Kasumi-1 (cell line): ENCODE results near the gene CCDC116.
A peak's percentile ranks its signal among the peaks of the same experiment; 100 is the strongest.
"Not testable (repeated sequence)": the region's sequence is repeated elsewhere in the genome, so short reads cannot be mapped to it uniquely, and the experiment has no call there.

Experiments used
- DNase-seq, 2 experiments: peaks; one replicate each; lab custom pipeline; 2025; lab: John Stamatoyannopoulos, UW

The CCDC116 gene

DNA sequence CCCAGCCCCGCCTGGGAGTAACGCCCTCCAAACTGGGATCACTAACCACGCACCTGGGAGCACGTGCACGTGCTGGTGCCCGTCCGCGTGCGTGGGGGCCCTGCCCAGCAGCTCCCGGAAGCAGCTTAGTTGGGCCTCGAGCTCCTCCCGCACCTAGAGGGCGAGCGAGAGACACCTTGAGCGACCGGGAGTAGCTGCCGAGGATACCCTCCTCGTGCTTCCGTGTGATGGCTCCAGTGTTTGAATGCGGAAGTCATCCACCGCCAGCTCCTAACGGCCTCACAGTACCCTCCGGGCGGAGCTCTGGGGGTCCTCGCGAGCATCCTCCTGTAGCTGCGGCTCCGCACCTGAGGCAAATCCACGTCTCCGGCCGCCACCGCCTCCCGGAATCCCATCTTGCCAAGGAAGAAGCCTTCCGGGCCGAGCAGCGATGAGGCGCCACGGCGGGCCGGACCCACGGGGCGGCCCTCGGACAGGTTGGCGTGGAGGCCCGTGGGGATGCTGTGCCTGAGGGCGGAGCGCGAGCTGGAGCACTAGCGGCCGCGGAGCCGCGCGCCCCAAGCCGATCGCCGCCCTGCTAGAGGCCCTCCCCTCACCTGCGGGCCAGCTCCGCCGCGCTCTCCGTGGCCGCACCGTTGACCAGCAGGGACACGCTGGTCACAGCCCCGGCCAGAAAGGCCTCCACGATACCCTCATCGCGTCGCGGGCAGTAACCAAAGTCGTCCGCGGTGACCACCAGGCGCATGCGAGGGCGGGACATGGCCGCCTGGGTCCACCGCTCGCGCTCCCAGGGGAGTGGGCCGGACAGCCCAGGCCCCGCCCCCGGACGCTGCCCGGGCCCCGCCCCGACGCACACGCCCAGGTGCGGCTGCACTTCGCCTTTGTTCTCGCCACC is 3.1 kb upstream of the CCDC116 start, which contains the start of gene YDJC:
TSS of gene YDJC (minus strand) at position 768 of the 895 bp plus-strand sequence. CDS start at position 760, 8 bp downstream.
- DNase-seq, result peak; percentile 77 to 84

DNA sequence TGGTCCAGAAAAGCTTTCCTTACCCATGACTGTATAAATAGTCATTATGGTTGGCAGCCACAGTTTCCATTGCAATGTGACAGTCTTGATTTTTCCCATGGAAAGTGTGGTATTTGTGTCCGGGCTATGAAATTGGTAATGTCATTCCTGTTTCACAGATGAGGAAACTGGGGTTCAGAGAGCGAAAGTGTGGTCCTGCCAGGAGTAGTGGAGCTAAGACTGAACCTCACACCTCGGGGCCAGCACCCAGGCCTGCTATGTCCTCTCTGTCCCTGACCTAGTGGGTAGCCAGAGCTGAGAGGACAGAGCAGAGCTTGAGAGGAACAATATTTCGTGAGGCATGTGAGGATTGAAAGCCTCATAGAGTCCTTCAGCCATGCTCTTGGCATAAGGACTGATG is 1.5 kb upstream of the CCDC116 start:
- DNase-seq, result no peak

DNA sequence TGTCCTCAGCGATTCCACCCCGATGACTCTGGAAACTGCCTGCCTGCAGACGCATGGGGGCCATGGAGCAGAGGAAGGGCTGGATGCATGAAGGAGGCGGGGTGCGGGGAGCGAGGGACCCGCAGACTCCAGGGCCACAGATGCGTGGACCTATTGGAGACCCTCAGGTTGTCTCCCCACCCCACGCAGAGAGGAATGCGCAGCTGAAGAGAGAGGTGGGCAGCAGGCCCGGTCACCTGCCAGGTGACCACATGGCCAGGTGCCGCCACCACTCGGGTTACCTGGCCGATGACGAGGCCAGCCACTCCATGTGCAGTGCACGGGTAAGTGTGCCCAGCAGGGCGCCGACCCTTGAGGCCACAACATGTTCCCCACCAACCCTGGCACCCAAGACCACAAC is 371 bp downstream of the CCDC116 start:
- no peak for DNase-seq

DNA sequence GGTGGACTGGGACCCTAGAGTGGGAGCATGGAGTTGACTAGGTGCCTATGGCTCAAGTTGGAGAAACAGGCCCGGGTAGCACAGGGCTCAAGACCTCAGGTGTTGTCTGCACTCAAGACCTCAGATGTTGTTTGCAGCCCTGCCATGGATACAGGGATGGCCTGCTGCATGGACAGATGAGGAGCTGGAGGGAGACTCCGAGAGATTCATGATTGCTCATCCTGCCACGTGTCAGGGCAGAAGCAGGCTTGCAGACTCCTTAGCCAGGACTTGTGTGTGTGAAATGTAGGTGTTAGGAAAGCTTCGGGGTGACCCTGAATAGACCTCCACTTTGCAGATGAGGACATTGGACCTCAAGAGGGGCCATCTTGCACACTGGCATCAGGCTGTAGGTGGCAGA is 921 bp downstream of the CCDC116 start:
- no peak for DNase-seq

DNA sequence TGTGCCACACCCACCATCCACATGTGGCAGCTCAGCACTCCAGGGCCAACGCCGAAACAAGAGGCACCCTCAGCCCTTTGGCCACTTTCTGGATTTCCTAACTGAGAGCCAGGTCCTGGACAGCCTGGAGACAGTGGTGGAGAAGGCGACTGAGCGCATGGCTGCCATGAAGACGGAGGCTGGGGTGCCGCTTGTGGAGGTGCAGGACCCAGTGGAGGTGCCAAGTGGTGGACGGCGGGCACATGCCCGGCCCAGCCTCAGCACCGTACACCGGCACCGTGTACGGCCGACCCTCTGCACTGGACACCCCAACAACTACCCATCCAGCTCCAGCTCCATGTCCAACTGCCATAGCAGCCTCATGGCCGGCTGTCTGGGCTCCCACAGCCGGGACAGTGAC is 1.5 kb downstream of the CCDC116 start:
- DNase-seq, result no peak

DNA sequence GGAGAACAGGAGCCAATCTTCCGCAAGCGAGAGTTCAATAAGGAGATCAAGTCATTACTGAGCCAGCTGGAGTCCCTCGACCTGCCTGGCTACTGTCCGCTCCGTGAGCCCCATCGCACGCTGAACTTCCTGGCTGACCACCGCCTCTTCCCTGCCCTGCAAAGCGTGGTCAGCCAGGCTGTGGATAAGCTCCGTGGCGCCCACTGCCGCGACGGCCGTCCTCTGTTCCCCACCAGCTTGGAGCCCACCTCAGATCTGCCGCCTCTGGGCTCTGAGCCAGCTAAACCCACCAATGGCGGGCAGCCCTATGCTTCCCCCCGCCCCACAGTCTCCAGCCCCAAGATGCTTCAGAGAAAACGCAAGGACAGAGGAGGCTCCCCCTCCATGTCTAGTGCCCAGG is 2.3 kb downstream of the CCDC116 start:
- DNase-seq, result no peak

DNA sequence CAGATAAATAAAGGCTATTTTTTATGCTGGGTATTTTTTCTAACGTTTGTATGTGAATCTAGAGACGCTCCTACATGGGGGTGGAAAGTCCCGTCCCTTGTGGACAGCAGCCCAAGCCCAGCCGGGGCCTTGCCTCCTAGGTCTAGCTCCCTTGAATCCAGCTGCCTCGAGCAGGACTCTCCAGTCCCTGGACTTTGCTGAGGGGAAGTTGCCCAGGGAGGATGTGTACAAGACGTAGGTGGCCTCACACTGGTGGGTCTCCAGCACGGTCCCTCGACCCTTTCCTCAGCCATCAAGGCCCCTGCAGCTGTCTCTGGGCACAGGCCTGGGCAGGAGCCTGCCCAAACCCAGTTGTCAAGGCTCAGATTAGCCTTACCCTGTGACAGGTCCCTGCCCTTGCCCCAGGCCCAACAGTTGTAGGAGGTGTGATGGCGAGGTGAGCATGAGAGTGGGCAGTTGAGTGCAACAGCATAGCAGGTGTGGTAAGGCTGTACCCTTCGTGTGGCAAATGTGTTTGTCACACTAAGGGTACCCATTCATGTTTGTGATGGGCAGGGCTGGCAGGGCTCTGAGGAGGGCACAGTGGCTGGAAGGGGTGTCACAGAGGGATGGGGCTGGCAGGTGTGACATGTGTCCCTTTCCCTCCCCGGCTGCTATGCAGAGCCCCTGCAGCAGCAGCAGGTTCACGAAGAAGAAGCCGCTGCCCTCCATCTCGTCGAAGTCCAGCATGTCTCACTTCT is 3.4 kb downstream of the CCDC116 start:
- no peak for DNase-seq

DNA sequence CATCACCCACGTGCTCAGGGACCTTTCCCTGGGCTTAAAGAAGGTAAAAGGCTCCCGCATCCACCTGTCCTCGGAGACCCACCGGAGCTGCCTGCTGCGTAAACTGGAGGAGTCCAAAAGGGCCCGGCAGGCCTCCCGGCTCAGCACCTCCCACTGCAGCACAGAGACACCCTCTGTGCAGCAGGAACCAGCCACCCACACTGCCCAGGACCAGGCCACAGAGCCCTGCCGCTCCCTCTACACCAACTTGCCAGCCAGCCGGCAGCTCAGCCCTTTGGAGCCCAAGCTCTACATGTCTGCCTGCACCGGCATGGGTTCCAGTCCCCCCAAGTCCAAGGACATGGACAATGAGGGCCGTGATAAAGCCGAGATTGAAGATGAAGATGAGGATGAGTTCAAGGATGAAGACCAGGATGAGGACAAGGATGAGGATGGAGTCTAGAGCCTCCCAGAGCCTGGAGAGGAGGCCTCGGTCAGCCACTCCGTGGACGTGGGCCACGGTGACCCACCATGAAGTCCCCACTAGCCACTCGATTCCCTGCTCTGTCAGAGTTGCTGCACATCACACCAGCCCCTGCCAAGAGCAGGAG is 4.2 kb downstream of the CCDC116 start:
- DNase-seq, result no peak

DNA sequence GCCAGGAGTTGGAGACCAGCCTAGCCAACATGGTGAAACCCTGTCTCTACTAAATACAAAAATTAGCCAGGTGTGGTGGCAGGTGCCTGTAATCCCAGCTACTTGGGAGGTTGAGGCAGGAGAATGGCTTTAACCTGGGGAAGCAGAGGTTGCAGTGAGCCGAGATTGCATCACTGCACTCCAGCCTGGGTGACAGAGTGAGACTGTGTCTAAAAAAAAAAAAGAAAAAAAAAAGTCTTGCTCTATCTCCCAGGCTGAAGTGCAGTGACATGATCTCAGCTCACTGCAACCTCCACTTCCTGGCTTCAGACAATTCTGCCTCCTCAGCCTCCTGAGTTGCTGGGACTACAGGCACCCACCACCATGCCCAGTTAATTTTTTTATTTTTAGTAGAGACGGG is 4.9 kb downstream of the CCDC116 start:
- DNase-seq, result not testable (repeated sequence)

DNA sequence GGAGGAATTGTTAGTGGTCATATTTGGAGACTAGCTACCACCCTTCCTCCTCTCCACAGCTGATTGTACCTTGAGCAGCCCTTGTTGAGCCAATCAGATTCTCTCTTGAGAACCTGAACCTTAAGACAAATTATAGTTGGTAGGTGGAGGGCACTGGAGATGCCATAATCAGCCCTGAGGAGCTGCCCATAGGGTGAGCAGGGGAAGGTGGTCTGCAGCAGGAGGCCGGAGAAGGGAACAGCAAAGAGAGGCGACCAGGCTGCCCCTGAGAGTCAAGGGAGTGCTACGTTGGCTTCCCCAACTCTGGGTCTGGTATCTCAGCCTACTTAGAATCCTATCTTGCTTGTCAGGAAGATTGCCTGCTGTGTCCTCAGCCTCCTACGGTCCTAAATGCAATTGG is 6.8 kb downstream of the CCDC116 start:
- no peak for DNase-seq

DNA sequence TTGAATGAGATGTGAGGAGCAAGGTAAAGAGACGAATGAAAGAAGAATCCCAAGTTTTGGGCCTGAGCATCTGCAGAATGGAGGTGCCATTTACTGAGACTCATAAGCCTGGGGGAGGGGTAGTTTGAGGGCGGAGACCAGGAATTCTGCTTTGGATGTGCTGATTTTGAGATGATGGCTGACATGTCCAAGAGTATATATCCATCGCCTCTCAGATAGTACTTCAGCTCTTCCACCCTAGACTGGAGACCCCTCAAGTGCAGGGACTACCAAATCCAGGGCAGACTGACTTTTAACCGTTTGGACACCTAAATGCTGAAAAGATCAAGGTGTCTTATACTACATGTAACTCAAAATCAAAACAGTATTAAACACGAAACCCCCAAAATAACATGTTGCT is 8.2 kb downstream of the CCDC116 start:
- DNase-seq, result no peak

DNA sequence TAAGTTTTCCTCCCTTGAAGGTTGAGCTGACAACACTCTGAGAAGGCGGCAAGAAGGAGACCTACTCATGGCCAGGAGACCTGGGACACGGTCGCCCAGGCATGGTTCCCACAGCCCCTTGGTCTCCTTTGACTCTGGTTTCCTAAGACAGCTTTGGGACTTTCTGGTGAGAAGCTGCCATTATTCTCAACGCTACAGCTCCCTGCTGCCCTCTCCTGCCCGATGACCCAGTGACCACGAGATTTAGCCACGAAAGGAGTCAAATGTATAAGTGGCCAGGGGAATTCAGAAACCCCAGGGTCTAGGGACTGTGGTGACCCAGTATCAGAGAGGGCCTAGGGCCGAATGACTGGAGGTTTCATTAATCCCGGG is 8.8 kb downstream of the CCDC116 start:
- DNase-seq, result no peak

DNA sequence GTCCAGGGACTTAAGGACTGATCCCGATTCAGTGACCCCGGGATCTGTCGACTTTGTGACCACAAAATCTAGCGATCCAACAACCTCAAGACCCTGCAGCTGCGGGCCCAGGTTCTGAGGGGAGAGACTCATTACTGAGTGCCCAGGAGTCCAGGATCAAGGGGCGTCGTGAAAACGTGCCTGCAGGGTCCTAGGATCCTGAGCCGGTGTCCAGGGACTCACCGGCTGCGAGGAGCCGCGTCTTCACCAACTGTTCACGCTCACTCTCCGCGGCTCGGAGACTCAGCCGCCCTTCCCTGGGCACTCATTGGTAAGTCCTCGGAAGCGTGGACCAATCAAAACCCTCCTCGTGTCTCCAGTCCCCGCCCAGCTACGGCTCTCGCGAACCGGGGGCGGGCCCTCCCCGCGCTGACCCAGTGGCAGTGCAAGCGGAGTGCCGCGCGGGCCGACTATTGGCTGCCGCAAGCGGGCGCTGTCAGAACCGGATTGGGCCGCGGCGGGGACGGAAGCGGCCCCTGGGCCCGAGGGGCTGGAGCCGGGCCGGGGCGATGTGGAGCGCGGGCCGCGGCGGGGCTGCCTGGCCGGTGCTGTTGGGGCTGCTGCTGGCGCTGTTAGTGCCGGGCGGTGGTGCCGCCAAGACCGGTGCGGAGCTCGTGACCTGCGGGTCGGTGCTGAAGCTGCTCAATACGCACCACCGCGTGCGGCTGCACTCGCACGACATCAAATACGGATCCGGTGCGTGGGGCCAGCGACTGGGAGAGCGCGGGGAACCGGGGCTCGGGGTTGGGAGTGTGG is 9.4 kb downstream of the CCDC116 start, which contains the start of gene SDF2L1:
TSS of gene SDF2L1 (plus strand) at position 514 of the 795 bp plus-strand sequence. CDS start at position 549, 35 bp downstream.
- peak; percentile 97 to 98 for DNase-seq

DNA sequence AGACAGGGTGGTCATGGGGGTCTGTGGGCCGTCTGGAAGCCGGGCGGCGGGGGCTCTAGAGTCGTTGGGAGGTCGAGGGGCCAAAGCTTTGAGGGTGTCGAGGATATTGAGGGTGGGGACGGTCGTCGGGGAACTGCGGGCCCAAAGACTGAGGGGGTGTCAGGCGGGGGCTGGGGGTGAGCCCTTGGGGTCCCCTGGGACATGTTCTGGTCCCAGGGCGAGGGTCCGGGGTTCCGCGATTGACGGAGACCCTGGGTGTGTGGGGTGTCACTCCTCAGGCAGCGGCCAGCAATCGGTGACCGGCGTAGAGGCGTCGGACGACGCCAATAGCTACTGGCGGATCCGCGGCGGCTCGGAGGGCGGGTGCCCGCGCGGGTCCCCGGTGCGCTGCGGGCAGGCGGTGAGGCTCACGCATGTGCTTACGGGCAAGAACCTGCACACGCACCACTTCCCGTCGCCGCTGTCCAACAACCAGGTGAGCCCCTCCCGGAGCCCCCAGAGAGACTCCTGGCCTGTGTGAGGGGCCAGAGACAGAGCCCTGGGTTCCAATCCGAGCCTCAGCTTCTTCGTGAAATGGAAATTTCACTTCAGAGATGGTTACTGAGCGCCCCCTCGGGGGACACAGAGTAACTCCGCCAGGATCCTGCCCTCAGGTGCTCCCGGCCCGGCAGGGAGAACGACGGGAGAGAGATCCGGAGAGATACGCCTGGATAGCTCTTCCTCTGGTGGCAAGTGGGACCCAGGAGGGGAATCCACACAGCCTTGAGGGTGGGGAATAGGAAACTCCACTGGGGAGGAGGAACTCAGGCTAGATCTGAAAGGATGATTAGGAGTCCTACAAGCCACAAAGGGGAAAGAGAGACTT is 10.3 kb downstream of the CCDC116 start:
- peak; percentile 61 to 64 for DNase-seq

DNA sequence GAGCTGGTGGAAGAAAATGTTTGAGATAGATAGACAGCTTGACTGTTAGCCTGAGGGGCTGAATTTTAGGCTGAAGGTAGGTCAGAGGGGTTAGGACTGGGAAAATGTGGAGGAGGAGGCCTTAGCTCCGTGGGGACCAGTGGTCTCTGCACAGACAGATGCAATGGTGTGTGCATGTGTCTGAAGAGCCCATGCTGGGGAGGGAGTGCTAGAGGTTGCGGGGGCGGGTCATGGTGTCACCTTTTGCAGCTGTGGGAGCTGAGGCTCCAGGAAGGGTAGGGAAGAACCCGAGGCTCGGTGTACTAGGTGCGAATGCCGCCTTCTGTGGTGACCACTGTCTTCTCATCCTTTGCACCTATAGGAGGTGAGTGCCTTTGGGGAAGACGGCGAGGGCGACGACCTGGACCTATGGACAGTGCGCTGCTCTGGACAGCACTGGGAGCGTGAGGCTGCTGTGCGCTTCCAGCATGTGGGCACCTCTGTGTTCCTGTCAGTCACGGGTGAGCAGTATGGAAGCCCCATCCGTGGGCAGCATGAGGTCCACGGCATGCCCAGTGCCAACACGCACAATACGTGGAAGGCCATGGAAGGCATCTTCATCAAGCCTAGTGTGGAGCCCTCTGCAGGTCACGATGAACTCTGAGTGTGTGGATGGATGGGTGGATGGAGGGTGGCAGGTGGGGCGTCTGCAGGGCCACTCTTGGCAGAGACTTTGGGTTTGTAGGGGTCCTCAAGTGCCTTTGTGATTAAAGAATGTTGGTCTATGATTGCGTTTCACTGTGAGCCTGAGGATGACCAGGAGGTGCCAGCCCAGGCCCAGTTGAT is 11.2 kb downstream of the CCDC116 start:
- DNase-seq, result peak; percentile 13 to 24

DNA sequence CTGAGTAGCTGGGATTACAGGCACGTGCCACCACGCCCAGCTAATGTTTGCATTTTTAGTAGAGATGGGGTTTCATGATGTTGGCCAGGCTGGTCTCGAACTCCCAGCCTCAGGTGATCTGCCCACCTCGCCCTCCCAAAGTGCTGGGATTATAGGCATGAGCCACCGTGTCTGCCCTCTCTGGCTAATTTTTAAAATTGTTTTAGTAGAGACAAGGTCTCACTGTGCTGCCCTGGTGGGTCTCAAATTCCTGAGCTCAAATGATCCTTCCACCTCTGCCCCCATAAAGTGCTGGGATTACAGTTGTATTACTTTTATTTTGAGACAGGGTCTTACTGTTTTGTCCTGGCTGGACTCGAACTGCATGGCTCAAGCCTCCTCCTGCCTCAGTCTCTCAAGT is 13.0 kb downstream of the CCDC116 start:
- DNase-seq, result not testable (repeated sequence)

DNA sequence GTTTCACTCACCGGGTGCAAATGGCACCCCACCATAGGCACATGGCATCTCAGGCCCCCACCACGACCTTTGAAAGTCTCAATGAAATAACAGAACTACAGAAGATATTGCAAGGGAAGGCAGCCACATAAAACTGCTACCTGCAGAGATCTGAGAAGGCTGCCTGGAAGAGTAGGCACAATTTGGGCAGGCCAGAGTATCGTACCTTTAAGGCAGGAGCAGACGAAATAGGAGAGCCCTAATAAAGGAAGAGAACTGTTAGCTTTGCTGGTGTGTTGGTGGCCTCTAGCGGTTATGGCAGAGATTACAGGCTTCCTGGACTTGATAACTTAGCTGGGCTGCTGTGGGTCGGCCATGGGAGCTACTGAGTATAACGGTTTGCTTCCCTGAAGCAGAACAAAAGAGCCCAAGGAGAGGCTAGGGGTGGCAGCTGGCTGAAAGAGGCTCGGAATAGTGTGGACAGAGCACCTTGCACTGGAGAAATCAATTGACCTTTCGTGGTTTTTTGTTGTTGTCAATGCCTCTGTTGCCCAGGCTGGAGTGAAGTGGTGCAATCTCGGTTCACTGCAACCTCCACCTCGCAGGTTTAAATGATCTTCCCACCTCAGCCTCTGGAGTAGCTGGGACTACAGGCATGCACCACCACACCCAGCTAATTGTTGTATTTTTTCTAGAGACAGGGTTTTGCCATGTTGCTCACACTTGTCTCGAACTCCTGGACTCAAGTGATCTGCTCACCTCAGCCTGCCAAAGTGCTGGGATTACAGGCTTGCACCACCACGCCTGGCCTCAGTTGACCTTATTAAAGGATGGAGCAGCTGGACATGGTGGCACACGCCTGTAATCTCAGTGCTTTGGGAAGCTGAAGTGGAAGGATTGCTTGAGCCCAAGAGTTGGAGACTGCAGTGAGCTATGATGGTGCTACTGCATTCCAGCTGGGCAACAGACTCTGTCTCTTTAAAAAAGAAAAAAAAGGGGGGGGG is 14.3 kb downstream of the CCDC116 start:
- peak; percentile 91 to 97 for DNase-seq

DNA sequence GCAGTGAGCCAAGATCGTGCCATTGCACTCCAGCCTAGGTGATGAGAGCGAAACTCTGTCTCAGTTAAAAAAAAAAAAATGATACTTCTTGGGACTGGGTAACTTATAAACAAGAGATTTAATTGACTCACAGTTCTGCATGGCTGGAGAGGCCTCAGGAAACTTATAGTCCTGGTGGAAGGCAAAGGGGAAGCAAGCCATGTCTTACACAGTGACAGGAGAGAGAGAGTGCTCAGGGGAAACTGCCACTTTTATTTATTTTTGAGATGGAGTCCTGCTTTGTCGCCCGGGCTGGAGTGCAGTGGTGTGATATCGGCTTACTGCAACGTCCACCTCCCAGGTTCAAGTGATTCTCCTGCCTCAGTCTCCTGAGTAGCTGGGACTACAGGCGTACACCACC is 17.7 kb downstream of the CCDC116 start:
- DNase-seq, result peak in 1 of 2 experiments; percentile 10
